Stimulated activated CD4-positive, alpha-beta T cell treated with anti-CD3 and anti-CD28 coated beads, Interleukin-12 subunit alpha, Interleukin-12 subunit beta, amount 100 ng/mL, for 24 hours (primary cell): ENCODE measurements around the gene SMYD3.

Experiments
- DNase-seq, 2 experiments: peaks; one replicate each; pipeline ENCODE4 v3.0.0-alpha.2; 2020; ENCODE audit warnings: low read depth in 2 of 2

SMYD3 gene

DNA sequence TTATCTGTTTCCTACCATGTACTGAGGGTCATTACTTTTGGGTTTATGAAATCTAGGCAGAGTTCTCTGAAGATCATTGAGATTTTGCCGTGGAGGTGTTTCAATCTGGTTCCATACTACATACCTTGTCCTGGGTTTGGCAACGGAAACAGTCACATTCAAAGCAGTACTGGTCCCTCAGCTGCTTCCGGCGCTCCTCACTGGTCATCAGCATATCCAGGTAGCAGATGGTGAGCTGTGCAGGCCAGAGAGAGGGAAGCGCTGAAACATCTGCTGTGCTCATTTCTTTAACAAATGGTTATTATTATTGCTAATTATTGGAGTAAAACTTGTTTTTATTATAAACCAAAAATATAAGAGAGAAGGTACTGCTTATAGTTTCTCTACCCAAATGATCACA lies 591.7 kb downstream of the SMYD3 start:
- DNase-seq: no peak

DNA sequence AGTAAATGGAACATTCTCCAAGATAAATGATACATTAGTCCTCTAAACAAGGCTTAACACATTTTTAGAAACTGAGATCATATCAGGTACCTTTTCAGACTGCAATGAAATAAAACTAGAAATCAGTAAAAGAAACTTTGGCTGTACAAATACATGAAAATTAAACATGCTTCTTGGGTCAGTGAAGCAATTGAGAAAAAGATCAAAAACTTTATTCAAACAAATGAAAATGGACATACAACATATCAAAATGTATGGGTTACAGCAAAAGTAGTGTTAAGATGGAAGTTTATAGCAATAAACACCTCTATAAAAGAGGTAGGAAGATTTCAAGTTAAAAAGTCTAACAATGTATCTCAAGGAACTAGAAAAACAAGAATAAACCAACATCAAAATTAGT lies 598.5 kb downstream of the SMYD3 start:
- no peak for DNase-seq

GRCh38 chr1:245906207-245906606 lies 600.9 kb downstream of the SMYD3 start:
- DNase-seq: no peak

DNA sequence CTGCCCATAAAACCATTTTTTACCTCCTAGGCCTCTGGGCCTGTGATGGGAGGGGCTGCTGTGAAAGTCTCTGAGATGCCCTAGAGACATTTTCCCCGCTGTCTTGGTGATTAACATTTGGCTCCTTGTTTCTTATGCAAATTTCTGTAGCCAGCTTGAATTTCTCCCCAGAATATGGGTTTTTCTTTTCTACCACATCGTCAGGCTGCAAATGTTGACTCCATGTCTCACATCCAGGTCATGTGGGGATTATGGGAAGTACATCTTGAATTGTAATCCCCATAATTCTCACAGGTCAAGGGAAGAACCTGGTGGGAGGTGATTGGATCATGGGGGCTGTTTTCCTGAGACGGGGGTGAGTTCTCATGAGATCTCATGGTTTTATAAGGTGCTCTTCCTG lies 603.2 kb downstream of the SMYD3 start:
- no peak for DNase-seq

DNA sequence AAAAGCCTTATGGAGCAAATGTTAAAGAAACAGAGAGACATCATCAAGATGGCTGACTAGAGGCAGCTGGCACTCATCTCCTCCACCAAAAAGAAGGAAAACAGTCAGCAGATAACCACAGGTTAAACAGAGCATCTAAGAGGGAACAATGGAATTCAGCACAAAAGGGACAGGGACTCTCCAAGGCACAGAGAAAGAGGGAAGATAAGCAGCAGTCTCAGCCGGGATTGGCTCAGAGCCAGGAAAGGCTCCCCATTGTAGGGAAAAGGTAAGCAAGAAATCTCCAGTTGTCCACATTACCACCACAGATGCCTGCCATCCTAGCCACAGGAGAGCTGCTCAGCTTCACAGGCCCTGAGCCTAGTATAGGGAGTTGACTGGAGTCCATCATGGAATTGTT lies 605.5 kb downstream of the SMYD3 start:
- DNase-seq: no peak

DNA sequence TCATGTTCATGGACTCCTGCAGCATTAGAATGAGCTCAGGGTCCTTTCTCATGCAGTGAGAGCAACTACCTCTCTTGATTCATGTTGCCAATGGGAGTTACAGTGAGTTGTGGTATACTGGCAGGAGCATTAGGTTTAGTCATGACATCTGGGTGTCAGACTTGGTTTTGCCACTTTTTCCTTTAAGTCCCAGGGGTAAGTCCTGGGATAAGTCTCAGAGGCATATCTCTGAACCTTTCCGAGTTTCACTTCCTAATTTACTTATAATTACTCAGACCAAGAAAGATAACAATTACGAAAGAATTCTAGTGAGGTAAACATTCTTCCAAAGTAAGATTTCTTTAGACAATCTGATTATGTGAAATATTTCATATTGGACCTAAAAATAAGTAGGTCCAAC lies 606.0 kb downstream of the SMYD3 start:
- DNase-seq: no peak

- no peak for DNase-seq
These were observed 608.5 kb downstream of the SMYD3 start for GRCh38 chr1:245898581-245898980.

GRCh38 chr1:245896258-245896657 lies 610.8 kb downstream of the SMYD3 start:
- DNase-seq: no peak

GRCh38 chr1:245895455-245895959 lies 611.6 kb downstream of the SMYD3 start:
- no peak for DNase-seq

DNA sequence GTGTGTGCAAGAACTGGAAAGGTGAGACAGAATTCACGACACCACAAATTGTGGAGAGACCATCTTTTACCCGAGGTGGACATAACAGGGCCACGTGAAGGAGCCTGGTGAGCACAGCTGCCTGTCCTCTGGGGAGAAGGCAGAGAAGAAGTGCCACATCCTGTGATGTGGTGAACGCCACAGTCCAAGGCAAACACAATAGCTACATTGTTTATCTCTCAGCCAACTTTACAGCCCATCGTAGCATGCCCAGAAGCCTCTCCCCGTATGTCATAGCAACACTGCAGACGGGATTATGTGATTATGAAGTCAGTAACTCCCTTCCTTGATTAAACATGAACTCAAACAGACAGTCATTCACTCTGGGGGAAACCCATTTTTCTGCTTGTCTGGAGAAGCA lies 612.2 kb downstream of the SMYD3 start:
- no peak for DNase-seq

DNA sequence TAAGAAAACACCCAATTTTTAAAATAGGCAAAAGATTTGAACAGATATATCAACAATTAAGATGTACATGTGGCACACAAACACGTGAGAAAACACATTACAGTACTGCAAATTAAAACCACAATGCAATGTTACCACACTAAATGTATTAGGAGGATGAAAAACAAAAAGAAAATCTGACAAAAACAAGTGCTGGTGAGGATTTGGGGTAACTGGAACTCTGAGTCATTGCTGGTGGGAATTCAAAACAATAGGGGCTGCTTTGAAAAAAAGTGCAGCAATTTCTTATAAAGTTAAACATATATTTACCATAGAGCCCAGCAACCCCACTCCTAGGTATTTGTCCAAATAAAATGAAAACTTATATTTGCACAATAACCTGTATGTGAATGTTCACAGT lies 614.1 kb downstream of the SMYD3 start:
- no peak for DNase-seq

GRCh38 chr1:245888809-245889208 lies 618.3 kb downstream of the SMYD3 start:
- DNase-seq: no peak

DNA sequence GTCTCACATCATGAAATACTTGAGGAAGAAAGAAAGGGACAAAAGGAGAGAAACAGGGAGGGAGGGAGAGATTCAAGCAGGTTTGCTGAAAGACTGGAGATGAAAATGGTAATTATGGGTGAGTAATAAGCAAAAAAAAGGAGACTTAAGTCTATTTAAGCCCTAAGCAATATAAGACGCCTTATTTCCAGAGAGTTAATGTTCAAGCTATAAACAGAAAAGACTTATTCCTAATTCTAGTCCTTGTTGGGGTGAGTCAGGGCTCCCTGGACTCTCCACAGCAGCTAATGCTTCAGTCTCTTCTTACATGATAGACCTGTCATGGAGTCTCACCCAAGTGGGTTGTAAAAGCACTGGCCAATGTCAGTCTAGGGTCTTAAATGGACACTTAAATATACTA lies 619.2 kb downstream of the SMYD3 start:
- no peak for DNase-seq

DNA sequence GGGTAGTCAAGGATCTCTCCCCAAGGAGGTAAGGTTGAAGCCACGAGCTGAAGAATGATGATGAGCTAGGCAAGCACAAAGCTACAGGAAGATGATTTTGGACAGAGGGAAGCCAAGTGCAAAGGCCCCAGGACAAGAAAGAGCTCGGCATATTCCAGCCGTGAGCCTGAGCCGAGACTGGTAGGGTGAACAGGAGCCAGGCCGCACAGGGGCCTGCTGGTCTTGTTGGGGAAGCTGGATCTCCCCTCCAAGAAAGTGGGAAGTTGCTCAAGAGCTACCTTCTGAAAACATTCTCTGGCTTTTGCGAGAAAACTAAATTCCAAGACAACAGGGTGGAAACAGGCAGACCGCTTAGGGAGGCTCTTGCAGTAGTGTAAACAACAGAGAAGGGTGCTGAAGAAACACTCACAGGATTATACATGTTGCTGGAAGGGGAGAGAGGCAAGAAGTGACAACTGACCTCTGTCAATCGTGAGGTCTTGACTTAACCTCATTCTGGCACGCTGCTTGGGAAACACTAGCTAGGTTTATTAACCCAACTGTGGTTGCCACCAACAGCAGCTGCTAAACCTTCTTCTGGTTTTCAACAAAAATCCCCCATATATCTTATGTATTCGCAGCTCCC lies 625.2 kb downstream of the SMYD3 start:
- DNase-seq: no peak

DNA sequence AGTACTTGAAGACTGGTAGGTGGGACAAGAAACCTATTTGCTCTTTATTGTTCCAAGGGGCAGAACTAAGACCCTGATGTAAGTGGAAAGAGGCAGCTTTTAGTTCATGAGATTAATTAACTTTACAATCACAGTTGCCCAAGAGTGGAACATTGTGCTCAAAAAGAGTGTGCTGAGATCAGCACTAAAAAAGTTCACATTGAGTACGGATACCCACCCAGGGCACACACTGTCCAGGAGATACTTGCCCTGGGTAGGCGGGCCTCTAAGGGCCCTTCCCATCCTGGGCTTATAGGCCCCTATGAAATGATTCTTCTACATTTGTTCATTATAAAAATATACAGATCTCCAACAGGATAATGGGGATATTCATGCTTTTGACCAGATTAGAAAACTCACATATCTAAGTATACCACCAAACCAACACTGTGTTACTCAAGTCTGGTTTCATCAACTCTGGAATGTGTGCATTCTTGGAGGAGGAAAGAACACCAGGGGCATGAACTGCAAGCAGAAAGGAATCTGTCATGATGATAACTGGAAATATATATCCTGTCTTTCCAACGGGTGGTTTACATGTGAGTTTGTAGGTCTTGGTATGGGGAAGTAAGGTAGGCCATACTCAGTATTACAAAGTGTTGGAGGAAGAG lies 626.2 kb downstream of the SMYD3 start:
- no peak for DNase-seq

GRCh38 chr1:245879091-245879490 lies 628.0 kb downstream of the SMYD3 start:
- DNase-seq: no peak

- DNase-seq: no peak
These were observed 628.5 kb downstream of the SMYD3 start for GRCh38 chr1:245878585-245878984.

GRCh38 chr1:245877976-245878375 lies 629.1 kb downstream of the SMYD3 start:
- no peak for DNase-seq

GRCh38 chr1:245876586-245876985 lies 630.5 kb downstream of the SMYD3 start:
- no peak for DNase-seq

- no peak for DNase-seq
These were observed 631.4 kb downstream of the SMYD3 start for GRCh38 chr1:245875581-245876261.

- no peak for DNase-seq
These were observed 632.0 kb downstream of the SMYD3 start for GRCh38 chr1:245874942-245875580.

DNA sequence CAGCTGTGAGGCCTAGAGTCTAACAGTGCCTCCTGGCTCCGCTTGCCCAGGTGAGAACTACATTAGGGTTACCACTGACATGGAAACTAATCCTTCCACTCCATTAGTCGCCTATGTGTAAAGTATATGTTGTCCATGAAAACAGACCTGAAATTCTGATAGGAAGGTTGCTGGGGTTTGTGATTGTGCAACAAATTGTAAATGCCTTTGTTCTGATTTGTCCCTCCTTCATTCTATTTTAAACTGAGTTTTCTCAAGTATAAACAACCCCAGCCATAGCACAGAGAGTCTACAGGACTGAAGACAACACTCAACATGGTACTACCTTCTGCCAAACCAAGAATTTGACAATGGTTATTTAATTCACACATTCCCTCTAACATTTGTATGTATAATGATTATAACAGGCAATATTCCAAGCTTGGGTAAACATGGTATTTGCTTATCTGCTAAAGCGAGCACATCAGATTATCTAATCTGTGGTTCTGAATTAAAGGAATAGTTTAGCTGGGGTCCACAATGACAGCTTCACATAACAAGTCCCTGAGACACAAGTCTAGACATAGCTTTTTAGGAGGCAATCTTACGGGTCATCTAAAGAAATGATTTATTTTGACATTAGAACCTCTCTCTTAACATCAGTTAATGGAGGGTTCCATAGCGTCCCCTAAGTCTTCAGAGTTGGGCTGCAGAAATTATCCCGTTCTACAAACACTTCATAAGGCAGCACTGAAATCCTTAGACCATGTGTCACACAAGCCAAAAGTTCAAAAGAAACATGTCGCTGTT lies 633.0 kb downstream of the SMYD3 start:
- no peak for DNase-seq
